ENCODE results near the gene ANKS1B. TPM values are rescaled to one million over a fixed set of nuclear protein-coding genes. Genes with fewer than 3 reads are reported as not detected.

ANKS1B gene
- total and polyA plus RNA-seq, 10 of the 15 experiments (the other 5 are each of a cell fraction or from before 2014, with no cell fraction given): 0.16 to 1.3 (median 0.82) TPM; not detected in 7

GRCh38 chr12:99253068-99253467 is 731.7 kb downstream of the ANKS1B start (continued):
- no peak for TF ChIP-seq KAT2A (conservative IDR thresholded peaks at IDR 0.05; ENCODE audit: control insufficient read depth, low read depth, low read length)
- no peak for TF ChIP-seq EZH2 (IDR thresholded peaks at IDR 0.05; ENCODE audit: borderline replicate concordance, control insufficient read depth, low read depth, low read length)
- TF ChIP-seq, protein P1, sequence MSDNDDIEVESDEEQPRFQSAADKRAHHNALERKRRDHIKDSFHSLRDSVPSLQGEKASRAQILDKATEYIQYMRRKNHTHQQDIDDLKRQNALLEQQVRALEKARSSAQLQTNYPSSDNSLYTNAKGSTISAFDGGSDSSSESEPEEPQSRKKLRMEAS (IDR thresholded peaks at IDR 0.05; ENCODE audit: low read depth, low read length): no peak
- TF ChIP-seq CTCF (IDR thresholded peaks at IDR 0.05 in 2 of 3, conservative IDR thresholded peaks at IDR 0.05 in 1 of 3; ENCODE audit: control insufficient read depth in 2 of 3, extremely low read depth in 1 of 3, insufficient read depth in 1 of 3, low read depth in 3 of 3, low read length in 3 of 3): peak; percentile 25 to 40 (median 29); a peak in 5 of 6 replicates
- no peak for TF ChIP-seq IRF5 (IDR thresholded peaks at IDR 0.05; ENCODE audit: borderline replicate concordance)

GRCh38 chr12:99250091-99250490 is 734.6 kb downstream of the ANKS1B start:
- FAIRE-seq: no peak
- Histone ChIP-seq H2AFZ (ENCODE audit: control insufficient read depth, low read depth, low read length) (no peak overlapping the region), H3K27ac (ENCODE audit: control insufficient read depth, insufficient read depth) (no peak overlapping the region), H3K4me2 (ENCODE audit: control insufficient read depth, insufficient read depth) (no peak overlapping the region), H3K4me3 (no peak overlapping the region), H3K9ac (ENCODE audit: control insufficient read depth, insufficient read depth, low read length) (no peak overlapping the region), H3K4me1 (ENCODE audit: control insufficient read depth, insufficient read depth, low read length) (no peaks in the 10 kb centered on the region), H3K27me3 (replicated peaks in 1 of 2; ENCODE audit: control insufficient read depth in 2 of 2, insufficient read depth in 2 of 2, low read length in 1 of 2) (no peaks in the 10 kb centered on the region), H3K79me2 (ENCODE audit: control insufficient read depth, insufficient read depth, low read length) (no peaks in the 10 kb centered on the region), H4K20me1 (ENCODE audit: control insufficient read depth, insufficient read depth) (no peaks in the 10 kb centered on the region), H3K36me3 (ENCODE audit: control insufficient read depth in 2 of 2, insufficient read depth in 2 of 2, low read length in 1 of 2) (no peaks in the 10 kb centered on the region), H3K9me3 (replicated peaks; ENCODE audit: control insufficient read depth, insufficient read depth, low read length) (no peaks in the 10 kb centered on the region)
- ChIA-PET CTCF (interaction anchor here (1.2 to 3.2 kb wide), 2 partner anchors 19 to 39 kb away, joined by 3 to 8 read pairs; no protein-coding TSS in a partner anchor), RAD21 (ENCODE audit: unreplicated experiment) (no interaction called here), SMC1A (ENCODE audit: uncharacterized antibody, unreplicated experiment) (interaction anchor here (0.6 to 1.5 kb wide), 3 partner anchors 9 to 370 kb away, joined by 3 read pairs; no protein-coding TSS in a partner anchor), POLR2A (no interaction called here)
- no TSS peak for BruUV-seq (replicated peaks)
- intact Hi-C loops (cut with micrococcal nuclease; ENCODE audit: unreplicated experiment): loop anchor here (10.0 kb wide), 1 partner anchor 205 kb away; no protein-coding TSS in a partner anchor
- 16% methylated on average over 3 of the region's 3 CpGs for WGBS (ENCODE audit: insufficient coverage, insufficient replicate concordance, low lambda C conversion rate, missing lambda C conversion rate)
- DNase-seq (ENCODE audit: low read depth, low spot score): no peak
- in situ Hi-C loops (cut with MboI): no loop called here
- no peak for TF ChIP-seq RELB (IDR thresholded peaks at IDR 0.05; ENCODE audit: low read depth)
- ATAC-seq: no peak
